IPS-15b (cell line): ENCODE results near the gene PZP.

ENCODE experiments used
- H3K27me3 ChIP-seq: one replicate; pipeline ENCODE4 v1.6.1; 2013; ENCODE audit warnings: low read length; ENCODE audit not compliant: control insufficient read depth, insufficient read depth
- H3K36me3 ChIP-seq: one replicate; pipeline ENCODE4 v1.6.1; 2013; ENCODE audit warnings: low read length; ENCODE audit not compliant: control insufficient read depth, insufficient read depth
- H3K4me1 ChIP-seq: one replicate; pipeline ENCODE4 v1.6.1; 2013; ENCODE audit warnings: mild to moderate bottlenecking, low read length; ENCODE audit not compliant: control insufficient read depth, insufficient read depth
- H3K4me3 ChIP-seq: one replicate; pipeline ENCODE4 v1.5.1; 2013; ENCODE audit warnings: low read depth, low read length
- H3K9ac ChIP-seq: one replicate; pipeline ENCODE4 v1.6.1; 2013; ENCODE audit warnings: low read depth, mild to moderate bottlenecking, low read length
- H3K9me3 ChIP-seq: one replicate; pipeline ENCODE4 v1.6.1; 2013; ENCODE audit warnings: mild to moderate bottlenecking, low read length; ENCODE audit not compliant: control insufficient read depth, insufficient read depth

PZP gene

DNA sequence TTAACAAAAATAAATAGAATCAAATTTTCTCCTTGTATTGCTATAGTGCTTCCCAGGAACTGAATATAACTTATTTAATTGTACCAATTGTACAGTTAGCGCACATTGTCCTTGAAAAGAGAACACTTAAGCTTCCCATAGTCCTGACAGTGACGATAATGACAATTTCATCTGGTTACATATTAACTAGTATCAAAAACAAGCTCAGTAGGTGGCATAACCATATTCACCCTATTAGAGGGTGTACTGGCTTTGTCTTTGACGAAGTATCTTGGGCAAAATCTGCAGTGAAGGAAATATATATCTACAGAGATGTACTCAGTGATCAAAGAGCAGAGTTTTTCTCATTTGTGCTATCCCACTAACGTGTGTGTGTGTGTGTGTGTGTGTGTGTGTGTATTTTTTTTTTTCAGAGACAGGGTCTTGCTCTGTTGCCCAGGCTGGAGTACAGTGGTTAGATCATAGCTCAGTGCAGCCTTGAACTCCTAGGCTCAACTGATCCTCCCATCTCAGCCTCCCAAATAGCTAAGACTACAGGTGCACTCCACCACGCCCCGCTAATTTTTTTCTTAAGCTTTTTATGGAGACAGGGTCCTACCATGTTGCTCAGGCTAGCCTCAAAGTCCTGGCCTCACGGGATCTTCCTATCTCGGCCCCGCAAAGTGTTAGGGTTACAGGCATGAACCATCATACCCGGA, 87.6 kb downstream of the PZP start:
- H3K4me1 ChIP-seq, result peaks cover 4% of the 10 kb centered on the region
- no peaks in the 10 kb centered on the region for H3K27me3 ChIP-seq
- no peak overlapping the region for H3K4me3 ChIP-seq
- no peak overlapping the region for H3K9ac ChIP-seq
- H3K9me3 ChIP-seq, result no peaks in the 10 kb centered on the region
- H3K36me3 ChIP-seq, result no peaks in the 10 kb centered on the region

DNA sequence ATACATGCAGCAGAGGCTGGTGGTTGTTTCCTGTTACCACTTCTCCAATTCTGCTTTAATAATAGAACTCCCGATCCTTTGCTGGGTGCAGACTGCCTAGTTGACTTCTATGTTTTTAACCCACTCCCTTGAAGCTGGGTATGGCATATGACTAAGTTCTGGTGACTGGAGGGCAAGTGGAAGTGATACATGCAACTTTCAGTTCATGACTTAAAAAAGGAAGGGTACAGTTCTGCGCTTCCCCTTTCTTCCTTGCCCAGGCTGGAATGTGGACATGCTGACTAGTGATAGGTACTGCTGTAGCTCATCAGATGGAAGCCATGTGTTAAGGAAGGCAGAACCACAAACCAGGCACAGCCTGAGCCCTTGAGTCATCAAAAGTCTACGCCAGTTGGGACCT, 90.0 kb downstream of the PZP start:
- H3K36me3 ChIP-seq, result no peaks in the 10 kb centered on the region
- H3K9ac ChIP-seq, result no peak overlapping the region
- peaks cover 4% of the 10 kb centered on the region for H3K4me1 ChIP-seq
- no peaks in the 10 kb centered on the region for H3K27me3 ChIP-seq
- no peaks in the 10 kb centered on the region for H3K9me3 ChIP-seq
- H3K4me3 ChIP-seq, result no peak overlapping the region

DNA sequence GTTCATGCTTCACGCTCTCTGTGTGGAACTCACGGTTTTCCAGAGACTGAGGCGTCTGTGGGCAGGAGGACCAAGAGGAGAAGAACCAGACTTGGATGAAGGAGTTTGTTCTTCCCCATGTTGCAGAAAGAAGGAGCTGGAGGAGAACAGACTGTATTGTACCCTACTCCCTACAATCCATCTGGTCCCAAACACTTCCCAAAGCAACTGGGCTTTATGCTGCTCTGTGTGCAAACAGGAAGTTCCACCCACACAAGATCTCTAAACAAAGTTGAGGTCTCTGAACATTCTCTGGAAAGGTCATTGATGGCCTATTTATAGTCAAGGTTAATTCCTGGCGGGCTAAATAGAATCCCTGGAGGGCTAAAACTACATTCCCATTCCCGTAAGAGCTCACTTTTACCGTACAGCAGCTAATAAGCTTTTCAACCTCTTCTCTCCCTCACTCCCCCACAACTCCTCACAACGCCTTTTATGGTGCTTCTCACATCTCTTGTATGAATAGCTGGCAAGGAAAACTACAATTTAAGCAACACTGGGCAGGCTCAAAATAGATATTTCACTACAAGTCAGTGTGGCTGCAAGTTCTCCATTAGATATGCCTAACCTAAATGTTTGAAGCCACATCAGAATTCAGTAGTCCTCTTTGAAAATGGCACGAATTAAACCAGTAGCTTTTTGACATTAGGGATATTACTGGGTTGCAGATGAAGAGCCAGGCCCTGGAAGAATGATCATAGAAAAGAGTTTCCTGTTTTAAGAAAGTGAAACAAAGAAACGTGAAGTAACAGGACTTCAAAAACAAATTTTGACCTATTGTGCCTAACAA, 92.2 kb downstream of the PZP start, which contains the start of gene A2M:
Gene A2M, minus strand, starts transcription at position 189 of the 829 bp plus-strand sequence. Its CDS starts 70 bp downstream, at position 119.
- H3K4me3 ChIP-seq, result no peak within 1 kb of the TSS
- no peak within 1 kb of the TSS for H3K9ac ChIP-seq
- H3K9me3 ChIP-seq, result no peaks in the 10 kb centered on the region
- no peaks in the 10 kb centered on the region for H3K36me3 ChIP-seq
- H3K4me1 ChIP-seq, result peaks cover 4% of the 10 kb centered on the region
- no peaks in the 10 kb centered on the region for H3K27me3 ChIP-seq

DNA sequence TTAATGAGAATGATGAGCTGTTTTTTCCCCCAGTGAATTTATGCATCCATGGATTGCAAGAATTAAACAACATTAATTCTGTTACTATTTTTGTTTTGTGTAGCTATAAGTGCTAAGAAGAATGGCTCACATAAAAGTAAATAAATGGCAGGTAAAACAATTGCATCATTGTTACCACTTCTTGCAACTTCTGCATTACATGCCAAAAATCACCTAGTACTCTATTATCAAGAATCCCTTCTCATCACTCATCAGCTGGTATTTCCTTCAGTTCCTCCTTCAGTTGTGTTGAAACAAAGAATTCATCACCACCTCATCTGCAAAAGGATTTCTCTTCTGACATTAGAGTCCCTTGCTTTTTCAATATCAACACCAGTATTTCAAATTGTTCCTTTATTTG, 93.2 kb downstream of the PZP start:
- H3K4me3 ChIP-seq, result no peak overlapping the region
- peaks cover 4% of the 10 kb centered on the region for H3K4me1 ChIP-seq
- no peaks in the 10 kb centered on the region for H3K36me3 ChIP-seq
- H3K27me3 ChIP-seq, result no peaks in the 10 kb centered on the region
- H3K9me3 ChIP-seq, result no peaks in the 10 kb centered on the region
- no peak overlapping the region for H3K9ac ChIP-seq

DNA sequence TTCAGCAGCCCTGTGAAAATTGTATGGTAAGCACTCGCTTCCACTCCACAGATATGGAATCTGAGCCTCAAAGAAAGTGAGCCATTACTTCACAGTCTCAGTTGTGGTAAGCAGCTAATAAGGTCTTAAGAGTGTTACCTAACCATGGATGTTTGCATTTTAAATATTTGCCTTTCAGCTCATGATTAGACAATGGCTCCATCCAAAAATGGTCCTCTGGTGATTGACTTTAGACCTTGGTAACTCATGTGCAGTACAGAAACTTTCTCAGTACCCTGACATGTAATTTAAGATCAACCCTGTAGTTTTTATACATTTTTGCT, 94.2 kb downstream of the PZP start:
- Histone ChIP-seq H3K9ac (no peak overlapping the region), H3K4me1 (peaks cover 4% of the 10 kb centered on the region), H3K9me3 (no peaks in the 10 kb centered on the region), H3K36me3 (no peaks in the 10 kb centered on the region), H3K27me3 (no peaks in the 10 kb centered on the region), H3K4me3 (no peak overlapping the region)

DNA sequence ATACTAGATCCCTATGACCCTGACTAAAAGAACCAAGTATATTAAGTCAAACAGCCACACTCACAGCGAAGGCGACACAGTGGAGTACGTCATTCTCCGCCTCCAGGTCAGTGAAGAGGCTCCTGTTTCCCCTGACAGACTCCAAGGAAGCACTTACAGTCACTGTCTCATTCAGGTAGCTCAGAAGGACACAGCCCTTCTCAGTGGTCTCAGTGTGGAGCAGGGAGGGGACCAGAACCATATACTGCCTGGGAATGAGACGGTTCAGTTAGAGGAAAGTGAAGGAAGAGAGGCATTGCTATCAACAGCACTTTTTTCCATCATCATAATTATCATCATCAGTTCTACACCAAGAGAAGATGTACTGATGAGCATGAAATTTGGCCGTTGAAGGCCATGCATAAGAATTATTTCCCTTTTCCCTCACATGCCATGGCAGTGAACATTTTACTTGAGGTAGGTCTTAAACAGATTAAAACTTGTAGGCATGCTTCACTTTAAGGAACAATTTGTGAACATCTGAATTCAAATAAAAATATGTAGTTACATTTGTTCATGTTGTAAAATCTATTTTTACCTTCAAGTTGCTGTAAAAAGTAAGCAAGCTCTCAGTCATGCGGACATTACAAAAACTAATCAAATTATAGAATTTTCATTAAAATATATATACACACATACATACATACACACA, 94.8 kb downstream of the PZP start:
- peaks cover 4% of the 10 kb centered on the region for H3K4me1 ChIP-seq
- H3K9ac ChIP-seq, result no peak overlapping the region
- no peaks in the 10 kb centered on the region for H3K9me3 ChIP-seq
- no peaks in the 10 kb centered on the region for H3K36me3 ChIP-seq
- no peaks in the 10 kb centered on the region for H3K27me3 ChIP-seq
- H3K4me3 ChIP-seq, result no peak overlapping the region

DNA sequence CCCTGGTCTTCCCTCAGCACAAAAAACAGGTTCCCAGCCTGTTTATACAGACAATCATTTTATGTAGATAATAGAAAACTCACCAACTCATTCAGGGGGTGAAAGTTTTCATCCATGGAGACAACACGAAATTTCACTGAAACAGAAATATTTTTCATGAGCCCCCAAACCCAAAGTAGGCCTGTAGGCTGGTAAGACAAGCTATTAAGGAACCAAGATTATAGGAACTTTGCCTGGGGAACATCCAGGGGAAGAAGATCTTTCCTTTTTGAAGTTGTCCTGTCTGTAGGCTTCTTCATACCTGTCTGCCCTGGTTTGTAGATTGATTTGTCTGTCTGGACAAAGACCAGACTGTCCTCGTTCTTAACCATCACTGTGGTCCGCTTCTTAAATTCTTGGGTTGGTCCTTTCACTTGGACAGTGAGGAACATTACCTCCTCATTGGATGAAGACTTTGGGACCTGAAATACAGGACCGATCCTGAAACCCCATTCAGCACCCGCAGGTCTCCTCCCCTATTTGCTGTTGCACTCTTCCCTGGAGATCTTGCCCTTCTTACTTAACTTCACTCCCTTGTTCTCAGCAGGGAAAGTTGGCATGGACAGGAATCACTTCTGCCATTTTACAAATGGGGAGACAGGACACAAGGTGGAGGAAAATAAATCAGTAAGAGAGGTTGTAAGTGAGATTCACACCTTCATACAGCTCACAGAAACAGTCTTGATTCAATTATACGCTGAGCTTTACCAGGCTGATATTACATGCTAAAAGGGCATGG, 95.9 kb downstream of the PZP start:
- H3K9ac ChIP-seq, result no peak overlapping the region
- H3K27me3 ChIP-seq, result no peaks in the 10 kb centered on the region
- H3K4me3 ChIP-seq, result no peak overlapping the region
- H3K4me1 ChIP-seq, result peaks cover 4% of the 10 kb centered on the region
- no peaks in the 10 kb centered on the region for H3K36me3 ChIP-seq
- no peaks in the 10 kb centered on the region for H3K9me3 ChIP-seq

DNA sequence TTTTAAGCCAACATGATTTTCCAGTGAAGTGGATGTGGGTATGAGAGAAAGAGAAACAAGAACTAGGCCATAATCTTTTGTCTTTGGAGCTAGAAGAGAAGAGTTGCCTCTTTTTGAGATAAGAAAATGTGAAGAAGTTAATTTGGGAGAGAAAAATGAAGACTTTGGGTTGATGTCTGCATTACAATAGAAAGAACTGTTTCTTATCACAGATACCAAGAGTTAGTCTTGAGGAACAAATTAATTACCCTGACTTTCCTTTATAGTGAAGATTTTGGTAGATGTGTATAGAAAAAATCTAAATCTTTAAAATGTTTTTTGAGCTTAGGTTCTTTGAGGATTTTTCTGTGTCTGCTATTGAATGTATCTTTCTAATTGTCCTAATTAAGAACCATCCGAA, 96.7 kb downstream of the PZP start:
- no peaks in the 10 kb centered on the region for H3K36me3 ChIP-seq
- no peaks in the 10 kb centered on the region for H3K9me3 ChIP-seq
- peaks cover 4% of the 10 kb centered on the region for H3K4me1 ChIP-seq
- H3K9ac ChIP-seq, result no peak overlapping the region
- H3K4me3 ChIP-seq, result no peak overlapping the region
- no peaks in the 10 kb centered on the region for H3K27me3 ChIP-seq

DNA sequence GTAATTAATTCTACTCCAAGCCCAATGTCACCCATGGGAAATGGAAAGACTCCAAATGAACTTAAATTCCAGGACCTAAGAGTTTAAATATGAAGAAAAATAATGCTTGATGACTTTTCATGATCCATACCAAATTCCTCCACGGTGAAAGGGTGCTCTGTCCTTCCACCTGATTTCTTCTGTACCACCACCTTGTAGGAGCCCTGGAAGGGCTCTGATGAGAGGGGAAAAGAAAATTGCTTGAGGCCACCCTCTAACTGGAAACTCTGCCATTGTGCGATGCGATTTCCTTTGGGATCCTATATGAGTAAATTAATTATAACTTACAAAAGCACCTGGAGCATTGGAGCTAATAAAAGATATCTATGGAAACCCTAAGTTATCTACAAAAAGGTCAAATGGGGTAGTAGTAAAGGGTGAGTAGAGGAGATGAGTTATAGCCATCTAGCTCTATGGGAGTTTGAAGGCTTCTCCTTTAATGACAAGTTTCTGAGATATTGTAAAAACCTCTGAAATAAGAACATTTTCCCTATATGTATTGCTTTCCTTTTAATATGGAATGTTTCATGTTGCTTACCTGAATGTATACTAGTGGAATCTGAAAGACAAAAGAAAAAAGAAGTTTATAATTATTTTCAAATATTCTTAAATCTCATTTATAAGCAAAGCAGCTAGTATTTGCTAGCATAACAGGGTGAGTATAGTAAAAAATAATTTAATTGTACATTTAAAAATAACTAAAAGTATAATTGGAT, 98.3 kb downstream of the PZP start:
- H3K9ac ChIP-seq, result no peak overlapping the region
- no peaks in the 10 kb centered on the region for H3K27me3 ChIP-seq
- no peaks in the 10 kb centered on the region for H3K36me3 ChIP-seq
- no peaks in the 10 kb centered on the region for H3K4me1 ChIP-seq
- H3K9me3 ChIP-seq, result no peaks in the 10 kb centered on the region
- no peak overlapping the region for H3K4me3 ChIP-seq

DNA sequence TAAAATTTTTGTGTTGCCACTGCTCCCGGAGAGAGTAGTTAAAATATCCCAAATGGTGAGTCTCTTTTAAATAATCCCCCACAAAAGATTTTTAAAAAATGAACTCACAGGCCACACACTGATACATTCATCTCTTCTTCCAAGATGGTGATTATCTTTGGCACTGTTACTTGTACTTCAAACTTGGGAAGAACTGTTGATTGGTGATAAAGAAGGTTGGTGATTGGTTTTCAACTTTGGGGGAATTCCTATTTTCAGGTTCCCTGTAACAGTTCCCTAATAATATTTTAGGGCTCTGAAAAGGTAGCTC, 99.0 kb downstream of the PZP start:
- Histone ChIP-seq H3K9me3 (no peaks in the 10 kb centered on the region), H3K27me3 (no peaks in the 10 kb centered on the region), H3K36me3 (no peaks in the 10 kb centered on the region), H3K4me3 (no peak overlapping the region), H3K4me1 (no peaks in the 10 kb centered on the region), H3K9ac (no peak overlapping the region)
